ENCODE results near the gene PAQR4. TPM values are rescaled to one million over a fixed set of nuclear protein-coding genes. Genes with fewer than 3 reads are reported as not detected.

The PAQR4 gene
- total and polyA plus RNA-seq, 2 of the 13 experiments (the other 11 are each of a cell fraction or from before 2014, with no cell fraction given): 15.9 to 24.8 TPM

GRCh38 chr16:3020604-3021448 lies 51.7 kb downstream of the PAQR4 start (continued):
- TF ChIP-seq FLYWCH1 (CRISPR knock-in tag; IDR thresholded peaks at IDR 0.05) (0 out of 2 replicates have a peak, but pooled peaks have one; percentile 17), MXI1 (IDR thresholded peaks at IDR 0.05; ENCODE audit: borderline replicate concordance, low read depth, low read length) (no peak; the same call in 2 of the 3 replicates), NR2C2 (CRISPR knock-in tag; IDR thresholded peaks at IDR 0.05; ENCODE audit: borderline replicate concordance) (peak; percentile 79), HOXD1 (CRISPR knock-in tag; IDR thresholded peaks at IDR 0.05) (peak; percentile 72), GLI4 (CRISPR knock-in tag; IDR thresholded peaks at IDR 0.05; ENCODE audit: borderline replicate concordance) (no peak; the same call in 1 of the 2 replicates), ZSCAN29 (CRISPR knock-in tag; conservative IDR thresholded peaks at IDR 0.05) (0 out of 2 replicates have a peak, but pooled peaks have one; percentile 59), FOXA3 (CRISPR knock-in tag; IDR thresholded peaks at IDR 0.05) (0 out of 2 replicates have a peak, but pooled peaks have one; percentile 56), SMAD9 (CRISPR knock-in tag; IDR thresholded peaks at IDR 0.05) (0 out of 2 replicates have a peak, but pooled peaks have one; percentile 29), PHF8 (CRISPR knock-in tag; IDR thresholded peaks at IDR 0.05) (peak; percentile 57), YEATS2 (CRISPR knock-in tag; IDR thresholded peaks at IDR 0.05; ENCODE audit: borderline replicate concordance) (peak; percentile 51; the same call in 1 of the 2 replicates), ATF7 (IDR thresholded peaks at IDR 0.05) (peak; percentile 75), ATF7 (CRISPR knock-in tag; IDR thresholded peaks at IDR 0.05) (peak; percentile 99), KAT2B (IDR thresholded peaks at IDR 0.05; ENCODE audit: borderline replicate concordance, low read depth, low read length) (no peak), ARID2 (CRISPR knock-in tag; IDR thresholded peaks at IDR 0.05; ENCODE audit: borderline replicate concordance) (peak; percentile 64; the same call in 1 of the 2 replicates), ZFP36 (IDR thresholded peaks at IDR 0.05; ENCODE audit: borderline replicate concordance, low read depth, low read length, partially characterized antibody) (no peak), TCF7 (IDR thresholded peaks at IDR 0.05; ENCODE audit: low read depth) (0 out of 2 replicates have a peak, but pooled peaks have one; percentile 31), MED1 (CRISPR knock-in tag; IDR thresholded peaks at IDR 0.05) (peak; percentile 89), MIXL1 (CRISPR knock-in tag; IDR thresholded peaks at IDR 0.05) (peak; percentile 25; the same call in 1 of the 2 replicates), REST (IDR thresholded peaks at IDR 0.05; ENCODE audit: borderline replicate concordance in 1 of 2, low read depth in 1 of 2, low read length in 2 of 2) (no peak)
- TF ChIP-seq, protein P1, sequence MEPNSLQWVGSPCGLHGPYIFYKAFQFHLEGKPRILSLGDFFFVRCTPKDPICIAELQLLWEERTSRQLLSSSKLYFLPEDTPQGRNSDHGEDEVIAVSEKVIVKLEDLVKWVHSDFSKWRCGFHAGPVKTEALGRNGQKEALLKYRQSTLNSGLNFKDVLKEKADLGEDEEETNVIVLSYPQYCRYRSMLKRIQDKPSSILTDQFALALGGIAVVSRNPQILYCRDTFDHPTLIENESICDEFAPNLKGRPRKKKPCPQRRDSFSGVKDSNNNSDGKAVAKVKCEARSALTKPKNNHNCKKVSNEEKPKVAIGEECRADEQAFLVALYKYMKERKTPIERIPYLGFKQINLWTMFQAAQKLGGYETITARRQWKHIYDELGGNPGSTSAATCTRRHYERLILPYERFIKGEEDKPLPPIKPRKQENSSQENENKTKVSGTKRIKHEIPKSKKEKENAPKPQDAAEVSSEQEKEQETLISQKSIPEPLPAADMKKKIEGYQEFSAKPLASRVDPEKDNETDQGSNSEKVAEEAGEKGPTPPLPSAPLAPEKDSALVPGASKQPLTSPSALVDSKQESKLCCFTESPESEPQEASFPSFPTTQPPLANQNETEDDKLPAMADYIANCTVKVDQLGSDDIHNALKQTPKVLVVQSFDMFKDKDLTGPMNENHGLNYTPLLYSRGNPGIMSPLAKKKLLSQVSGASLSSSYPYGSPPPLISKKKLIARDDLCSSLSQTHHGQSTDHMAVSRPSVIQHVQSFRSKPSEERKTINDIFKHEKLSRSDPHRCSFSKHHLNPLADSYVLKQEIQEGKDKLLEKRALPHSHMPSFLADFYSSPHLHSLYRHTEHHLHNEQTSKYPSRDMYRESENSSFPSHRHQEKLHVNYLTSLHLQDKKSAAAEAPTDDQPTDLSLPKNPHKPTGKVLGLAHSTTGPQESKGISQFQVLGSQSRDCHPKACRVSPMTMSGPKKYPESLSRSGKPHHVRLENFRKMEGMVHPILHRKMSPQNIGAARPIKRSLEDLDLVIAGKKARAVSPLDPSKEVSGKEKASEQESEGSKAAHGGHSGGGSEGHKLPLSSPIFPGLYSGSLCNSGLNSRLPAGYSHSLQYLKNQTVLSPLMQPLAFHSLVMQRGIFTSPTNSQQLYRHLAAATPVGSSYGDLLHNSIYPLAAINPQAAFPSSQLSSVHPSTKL (CRISPR knock-in tag; IDR thresholded peaks at IDR 0.05): peak; percentile 78
